DOHH2 (cell line): Measurements from ENCODE around the gene ZBTB7B.

ENCODE experiments used
- H3F3A ChIP-seq: fragments of 200-600 bp; sonication (generic), shearing (Covaris generic); 2 replicates; pipeline ENCODE4 v1.6.0; 2016; ENCODE audit warnings: antibody characterized with exemption, mild to moderate bottlenecking; ENCODE audit not compliant: control insufficient read depth, insufficient read depth
- H3K27ac ChIP-seq: fragments of 200-600 bp; sonication (generic); 2 replicates; pipeline ENCODE4 v1.5.1; 2014; ENCODE audit warnings: low read depth, mild to moderate bottlenecking, low read length, moderate library complexity
- H3K27me3 ChIP-seq: fragments of 200-600 bp; sonication (generic); 2 replicates; pipeline ENCODE4 v1.6.1; 2014; ENCODE audit warnings: mild to moderate bottlenecking, low read length, mixed read lengths; ENCODE audit not compliant: control insufficient read depth
- H3K36me3 ChIP-seq: fragments of 200-600 bp; sonication (generic); 2 replicates; pipeline ENCODE4 v1.6.1; 2014; ENCODE audit warnings: mild to moderate bottlenecking, low read length, moderate library complexity, mixed read lengths; ENCODE audit not compliant: control insufficient read depth
- H3K4me1 ChIP-seq: fragments of 200-600 bp; sonication (generic); 2 replicates; pipeline ENCODE4 v1.6.1; 2014; ENCODE audit warnings: mild to moderate bottlenecking, low read length, mixed read lengths; ENCODE audit not compliant: control insufficient read depth
- H3K4me2 ChIP-seq: fragments of 200-600 bp; sonication (generic); 2 replicates; pipeline ENCODE4 v1.6.0; 2014; ENCODE audit warnings: mild to moderate bottlenecking, low read length, moderate library complexity
- H3K4me3 ChIP-seq: fragments of 200-600 bp; sonication (generic); 2 replicates; pipeline ENCODE4 v1.5.1; 2014; ENCODE audit warnings: mild to moderate bottlenecking, low read length, mixed read lengths
- H3K79me2 ChIP-seq: fragments of 200-600 bp; sonication (generic); 2 replicates; pipeline ENCODE4 v1.6.1; 2014; ENCODE audit warnings: mild to moderate bottlenecking, low read length, mixed read lengths; ENCODE audit not compliant: control insufficient read depth
- H3K9me2 ChIP-seq: fragments of 200-600 bp; sonication (generic); replicated peaks from 2 replicates; pipeline ENCODE4 v1.6.1; 2014; ENCODE audit warnings: mild to moderate bottlenecking, low read length, mixed read lengths; ENCODE audit not compliant: control insufficient read depth
- H3K9me3 ChIP-seq: fragments of 200-600 bp; sonication (generic); 2 replicates; pipeline ENCODE4 v1.6.1; 2014; ENCODE audit warnings: antibody characterized with exemption, low read length, mixed read lengths; ENCODE audit not compliant: control insufficient read depth, insufficient read depth
- H4K20me1 ChIP-seq: fragments of 200-600 bp; sonication (generic); 2 replicates; pipeline ENCODE4 v1.6.0; 2014; ENCODE audit warnings: low read depth, mild to moderate bottlenecking, antibody characterized with exemption, low read length, moderate library complexity; ENCODE audit not compliant: control insufficient read depth, insufficient read depth
- CTCF ChIP-seq: fragments of 200-600 bp; sonication (generic); IDR thresholded peaks from one replicate; pipeline ENCODE4 v1.5.1; 2014; ENCODE audit warnings: antibody characterized with exemption, mild to moderate bottlenecking, low read depth, low read length; ENCODE audit not compliant: poor library complexity, severe bottlenecking
- EZH2phosphoT487 ChIP-seq: fragments of 200-600 bp; sonication (generic); IDR thresholded peaks from 2 replicates; pipeline ENCODE4 v1.6.1; 2017; ENCODE audit warnings: borderline replicate concordance, mild to moderate bottlenecking, antibody characterized with exemption, low read length, moderate library complexity, mixed read lengths

The ZBTB7B gene

GRCh38 chr1:155057788-155058211, 55.2 kb downstream of the ZBTB7B start:
- TF ChIP-seq EZH2phosphoT487: no peak
- no peak for TF ChIP-seq CTCF
- peaks cover 30% of the 10 kb centered on the region; the same call in 1 of the 2 replicates for H3K36me3 ChIP-seq
- H3K27ac ChIP-seq: no peak overlapping the region
- no peaks in the 10 kb centered on the region for H3K27me3 ChIP-seq
- no peak overlapping the region for H3K4me3 ChIP-seq
- H4K20me1 ChIP-seq: peaks cover 7% of the 10 kb centered on the region; the same call in 1 of the 2 replicates
- H3K79me2 ChIP-seq: no peaks in the 10 kb centered on the region
- no peaks in the 10 kb centered on the region for H3K9me2 ChIP-seq
- no peak overlapping the region for H3K4me2 ChIP-seq
- peaks cover 23% of the 10 kb centered on the region for H3K4me1 ChIP-seq
- H3K9me3 ChIP-seq: no peaks in the 10 kb centered on the region
- H3F3A ChIP-seq: no peaks in the 10 kb centered on the region

GRCh38 chr1:155060736-155061135, 58.1 kb downstream of the ZBTB7B start:
- no peak overlapping the region for H3K4me3 ChIP-seq
- H3K79me2 ChIP-seq: peaks cover 16% of the 10 kb centered on the region
- no peaks in the 10 kb centered on the region for H3K27me3 ChIP-seq
- H3K27ac ChIP-seq: no peak overlapping the region
- TF ChIP-seq EZH2phosphoT487 (no peak), CTCF (no peak)
- H4K20me1 ChIP-seq: peaks cover 10% of the 10 kb centered on the region; the same call in 1 of the 2 replicates
- no peaks in the 10 kb centered on the region for H3K9me2 ChIP-seq
- H3K4me2 ChIP-seq: no peak overlapping the region
- peaks cover 35% of the 10 kb centered on the region for H3K4me1 ChIP-seq
- peaks cover 28% of the 10 kb centered on the region for H3K36me3 ChIP-seq
- no peaks in the 10 kb centered on the region for H3K9me3 ChIP-seq
- peaks cover 4% of the 10 kb centered on the region; the same call in 1 of the 2 replicates for H3F3A ChIP-seq

- Histone ChIP-seq H3K36me3 (peaks cover 25% of the 10 kb centered on the region), H3K9me2 (no peaks in the 10 kb centered on the region), H3K79me2 (peaks cover 16% of the 10 kb centered on the region), H3K27me3 (no peaks in the 10 kb centered on the region), H3F3A (peaks cover 4% of the 10 kb centered on the region; the same call in 1 of the 2 replicates), H3K27ac (no peak overlapping the region), H4K20me1 (peaks cover 10% of the 10 kb centered on the region; the same call in 1 of the 2 replicates), H3K4me1 (peaks cover 36% of the 10 kb centered on the region), H3K4me2 (peak overlapping the region; percentile 95), H3K9me3 (no peaks in the 10 kb centered on the region), H3K4me3 (peak overlapping the region; percentile 95)
- TF ChIP-seq CTCF (peak; percentile 96), EZH2phosphoT487 (no peak)
These were observed 59.0 kb downstream of the ZBTB7B start for GRCh38 chr1:155061381-155062150.
